Measurements from ENCODE around the gene MAGEA10.

- no peak for TF ChIP-seq ZKSCAN3 (CRISPR knock-in tag; IDR thresholded peaks at IDR 0.05)
- TF ChIP-seq ZNF644 (tag; IDR thresholded peaks at IDR 0.05; ENCODE audit: low read depth) = no peak
- peak; percentile 87 for TF ChIP-seq CEBPB (tag; IDR thresholded peaks at IDR 0.05)
- TF ChIP-seq FIP1L1 (IDR thresholded peaks at IDR 0.05; ENCODE audit: low read depth, low read length, poor library complexity, severe bottlenecking) = no peak
- TF ChIP-seq ZNF318 (IDR thresholded peaks at IDR 0.05; ENCODE audit: borderline replicate concordance in 1 of 2, low read depth in 1 of 2) = no peak
These were observed 1.2 kb upstream of the MAGEA10 start for GRCh38 chrX:152139589-152139988.
